HepG2 (cell line): ENCODE data around the gene VAPB.

Experiments
- CREB1 ChIP-seq, 2 experiments: fragments of 450-650 bp in 1 of 2; IDR thresholded peaks; 2 replicates each; pipeline ENCODE4 v1.6.1; 2016 to 2017; ENCODE audit warnings: control low read depth in 1 of 2, mild to moderate bottlenecking in 1 of 2, missing compliant biosample characterization in 1 of 2, missing genetic modification characterization in 1 of 2
- CTCF ChIP-seq: sonication (generic); formaldehyde crosslinking; IDR thresholded peaks from 2 replicates; pipeline ENCODE4 v1.5.0; 2020; ENCODE audit warnings: mild to moderate bottlenecking, missing genetic modification reagents, moderate library complexity
- POLR2A ChIP-seq, 2 experiments: IDR thresholded peaks; 2 replicates each; pipeline ENCODE4 v1.6.1; 2011; ENCODE audit warnings: low read depth in 2 of 2, low read length in 2 of 2, mild to moderate bottlenecking in 1 of 2, moderate library complexity in 1 of 2; ENCODE audit not compliant: insufficient read depth in 1 of 2
- ZNF292 ChIP-seq: sonication (generic); formaldehyde crosslinking; IDR thresholded peaks from 2 replicates; pipeline ENCODE4 v1.8.1; 2022; ENCODE audit warnings: mild to moderate bottlenecking, low read depth, missing genetic modification reagents, borderline replicate concordance
- TF ChIP-seq, protein P1 (sequence below): sonication (generic); formaldehyde crosslinking; IDR thresholded peaks from 2 replicates; pipeline ENCODE4 v1.4.0; 2020; ENCODE audit warnings: missing genetic modification reagents, borderline replicate concordance

GRCh38 chr20:58403272-58403671 lies 14.2 kb downstream of the VAPB start:
- no peak for TF ChIP-seq CTCF (CRISPR knock-in tag)
- TF ChIP-seq ZNF292 = no peak
- no peak for TF ChIP-seq CREB1 (IDR thresholded peaks at IDR 0.05)
- no peak for TF ChIP-seq CREB1 (CRISPR knock-in tag; IDR thresholded peaks at IDR 0.05)
- TF ChIP-seq, protein P1, sequence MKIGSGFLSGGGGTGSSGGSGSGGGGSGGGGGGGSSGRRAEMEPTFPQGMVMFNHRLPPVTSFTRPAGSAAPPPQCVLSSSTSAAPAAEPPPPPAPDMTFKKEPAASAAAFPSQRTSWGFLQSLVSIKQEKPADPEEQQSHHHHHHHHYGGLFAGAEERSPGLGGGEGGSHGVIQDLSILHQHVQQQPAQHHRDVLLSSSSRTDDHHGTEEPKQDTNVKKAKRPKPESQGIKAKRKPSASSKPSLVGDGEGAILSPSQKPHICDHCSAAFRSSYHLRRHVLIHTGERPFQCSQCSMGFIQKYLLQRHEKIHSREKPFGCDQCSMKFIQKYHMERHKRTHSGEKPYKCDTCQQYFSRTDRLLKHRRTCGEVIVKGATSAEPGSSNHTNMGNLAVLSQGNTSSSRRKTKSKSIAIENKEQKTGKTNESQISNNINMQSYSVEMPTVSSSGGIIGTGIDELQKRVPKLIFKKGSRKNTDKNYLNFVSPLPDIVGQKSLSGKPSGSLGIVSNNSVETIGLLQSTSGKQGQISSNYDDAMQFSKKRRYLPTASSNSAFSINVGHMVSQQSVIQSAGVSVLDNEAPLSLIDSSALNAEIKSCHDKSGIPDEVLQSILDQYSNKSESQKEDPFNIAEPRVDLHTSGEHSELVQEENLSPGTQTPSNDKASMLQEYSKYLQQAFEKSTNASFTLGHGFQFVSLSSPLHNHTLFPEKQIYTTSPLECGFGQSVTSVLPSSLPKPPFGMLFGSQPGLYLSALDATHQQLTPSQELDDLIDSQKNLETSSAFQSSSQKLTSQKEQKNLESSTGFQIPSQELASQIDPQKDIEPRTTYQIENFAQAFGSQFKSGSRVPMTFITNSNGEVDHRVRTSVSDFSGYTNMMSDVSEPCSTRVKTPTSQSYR = no peak
- TF ChIP-seq POLR2A (IDR thresholded peaks at IDR 0.05; ENCODE audit: insufficient read depth in 1 of 2, low read depth in 2 of 2, low read length in 2 of 2) = no peak
